HCT116 (cell line): ENCODE results near the gene LIPH.

Experiments
- ATF3 ChIP-seq: IDR thresholded peaks from 2 replicates; pipeline ENCODE4 v1.6.1; 2012
- CEBPB ChIP-seq: IDR thresholded peaks from 2 replicates; pipeline ENCODE4 v1.6.1; 2012; ENCODE audit warnings: low read depth
- CTCF ChIP-seq, 3 experiments: fragments of 200-600 bp in 1 of 3; sonication (generic) in 1 of 3; IDR thresholded peaks in 2 of 3; conservative IDR thresholded peaks in 1 of 3; 2 replicates each; pipeline ENCODE4 v1.5.1; 2012 to 2017; ENCODE audit warnings: low read depth in 2 of 3, low read length in 2 of 3, antibody characterized with exemption in 1 of 3, borderline replicate concordance in 1 of 3, control low read depth in 1 of 3, mild to moderate bottlenecking in 1 of 3, mixed read lengths in 1 of 3, mixed run types in 1 of 3, moderate library complexity in 1 of 3; ENCODE audit not compliant: insufficient read depth in 1 of 3
- EGR1 ChIP-seq: IDR thresholded peaks from 2 replicates; pipeline ENCODE4 v1.6.1; 2012; ENCODE audit warnings: low read depth
- POLR2A ChIP-seq: IDR thresholded peaks from 2 replicates; pipeline ENCODE4 v1.7.0; 2011; ENCODE audit warnings: borderline replicate concordance; ENCODE audit not compliant: insufficient read depth, insufficient read length; ENCODE audit errors: extremely low read depth
- REST ChIP-seq: IDR thresholded peaks from 2 replicates; pipeline ENCODE4 v1.6.1; 2012; ENCODE audit warnings: low read depth
- SIN3A ChIP-seq: IDR thresholded peaks from 2 replicates; pipeline ENCODE4 v1.6.1; 2012; ENCODE audit warnings: low read depth
- SP1 ChIP-seq: IDR thresholded peaks from 2 replicates; pipeline ENCODE4 v1.6.1; 2012; ENCODE audit warnings: low read depth
- TCF7L2 ChIP-seq: IDR thresholded peaks from 2 replicates; pipeline ENCODE4 v1.7.0; 2011; ENCODE audit warnings: borderline replicate concordance, inconsistent platforms; ENCODE audit not compliant: insufficient read depth, insufficient read length; ENCODE audit errors: extremely low read depth
- ZNF274 ChIP-seq: fragments of 200-500 bp; sonication (Bioruptor generic); IDR thresholded peaks from 2 replicates; pipeline ENCODE4 v1.6.1; 2014; ENCODE audit warnings: mild to moderate bottlenecking, low read depth, low read length, inconsistent platforms

DNA sequence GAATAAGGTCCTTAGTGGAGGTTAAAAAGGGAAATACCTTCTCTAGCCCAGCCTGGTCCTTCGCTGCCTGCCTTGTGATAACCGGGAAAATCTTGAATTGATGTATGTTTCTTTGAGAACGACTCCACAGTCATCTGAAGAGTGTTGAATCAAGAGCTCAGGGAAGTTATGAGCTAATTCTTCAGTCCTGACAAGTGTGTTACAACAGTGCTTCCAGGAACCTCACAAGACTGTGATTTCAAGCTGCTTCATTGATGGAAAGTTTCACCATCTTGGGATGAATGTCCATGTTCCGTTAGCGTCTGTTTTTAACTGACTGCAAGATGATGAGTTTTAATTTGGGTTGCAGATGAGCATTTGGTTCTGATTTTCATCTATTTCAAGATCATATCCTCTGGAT, 66.0 kb downstream of the LIPH start:
- TF ChIP-seq POLR2A = no peak
- no peak for TF ChIP-seq TCF7L2
- no peak for TF ChIP-seq CTCF (IDR thresholded peaks at IDR 0.05 in 2 of 3, conservative IDR thresholded peaks at IDR 0.05 in 1 of 3; ENCODE audit: borderline replicate concordance in 1 of 3, insufficient read depth in 1 of 3, low read depth in 2 of 3, low read length in 2 of 3)
- no peak for TF ChIP-seq SP1
- no peak for TF ChIP-seq ZNF274
- TF ChIP-seq EGR1 = no peak
- TF ChIP-seq REST = no peak
- no peak for TF ChIP-seq ATF3
- no peak for TF ChIP-seq CEBPB
- no peak for TF ChIP-seq SIN3A
